Measurements from ENCODE around the gene SEC14L3. TPM values are rescaled to one million over a fixed set of nuclear protein-coding genes. Genes with fewer than 3 reads are reported as not detected.

SEC14L3 gene
- total RNA-seq, 2 experiments from 2014 or later = not detected

DNA sequence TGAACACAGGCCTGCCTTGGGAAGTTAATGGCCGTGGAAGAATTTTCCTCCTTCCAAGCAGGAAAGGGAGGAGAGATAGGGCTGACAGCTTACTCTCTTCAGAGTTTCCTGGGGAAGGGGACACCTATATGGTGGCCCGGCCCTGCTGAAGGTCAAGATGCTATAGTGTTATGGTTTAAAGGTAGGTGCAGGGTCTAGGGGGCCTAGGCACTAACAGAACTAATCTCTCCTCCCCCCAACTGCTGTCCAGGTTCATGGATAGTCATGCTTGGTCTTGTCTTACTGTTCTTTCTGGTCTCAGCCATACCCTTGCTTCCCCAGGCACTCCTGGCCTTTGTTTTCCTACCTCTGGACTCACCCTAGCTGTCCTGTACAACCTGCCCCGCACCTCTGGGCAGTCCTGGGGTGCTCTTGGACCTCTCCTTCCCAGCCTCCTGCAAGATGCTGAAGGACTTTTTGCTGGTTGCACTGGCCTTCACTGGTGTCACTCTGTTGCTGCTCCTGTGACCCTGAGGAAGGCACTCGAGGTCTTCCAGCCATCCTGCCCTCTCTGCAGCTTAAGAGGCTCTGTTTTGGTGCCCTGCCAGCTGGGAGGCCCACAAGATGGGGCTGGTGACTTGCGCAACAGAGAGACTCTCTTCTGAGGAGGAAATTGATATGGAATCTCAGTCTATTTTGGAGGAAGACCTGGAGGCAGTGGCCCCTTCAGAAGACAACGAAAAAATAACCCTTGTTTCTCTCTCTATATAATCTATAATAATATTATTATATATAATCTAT lies 17.9 kb downstream of the SEC14L3 start:
- ChIA-PET POLR2A (interaction anchor here (1.1 kb wide), 1 partner anchor 30 kb away, joined by 3 read pairs; no protein-coding TSS in a partner anchor), CTCF (no interaction called here)

- POLR2A ChIA-PET = interaction anchor here (1.1 kb wide), 1 partner anchor 29 kb away, joined by 3 read pairs; no protein-coding TSS in a partner anchor
- CTCF ChIA-PET = no interaction called here
Measured at GRCh38 chr22:30452861-30453260, 19.0 kb downstream of the SEC14L3 start.

GRCh38 chr22:30451488-30451887 lies 20.3 kb downstream of the SEC14L3 start:
- CTCF ChIA-PET = interaction anchor here (0.6 to 1.6 kb wide), 2 partner anchors 34 to 343 kb away, joined by 4 to 6 read pairs; no protein-coding TSS in a partner anchor

GRCh38 chr22:30447656-30448055 lies 24.2 kb downstream of the SEC14L3 start:
- CTCF ChIA-PET = no interaction called here
- POLR2A ChIA-PET = no interaction called here

More at GRCh38 chr22:30451488-30451887, 20.3 kb downstream of the SEC14L3 start:
- POLR2A ChIA-PET = interaction anchor here (0.5 kb wide), 1 partner anchor 21 kb away, joined by 4 read pairs; no protein-coding TSS in a partner anchor

- ChIA-PET POLR2A (no interaction called here), CTCF (interaction anchor here (0.8 to 2.1 kb wide), 3 partner anchors 10 to 141 kb away, joined by 3 to 9 read pairs (median 4); no protein-coding TSS in a partner anchor)
Measured at GRCh38 chr22:30445438-30446145, 26.2 kb downstream of the SEC14L3 start.

DNA sequence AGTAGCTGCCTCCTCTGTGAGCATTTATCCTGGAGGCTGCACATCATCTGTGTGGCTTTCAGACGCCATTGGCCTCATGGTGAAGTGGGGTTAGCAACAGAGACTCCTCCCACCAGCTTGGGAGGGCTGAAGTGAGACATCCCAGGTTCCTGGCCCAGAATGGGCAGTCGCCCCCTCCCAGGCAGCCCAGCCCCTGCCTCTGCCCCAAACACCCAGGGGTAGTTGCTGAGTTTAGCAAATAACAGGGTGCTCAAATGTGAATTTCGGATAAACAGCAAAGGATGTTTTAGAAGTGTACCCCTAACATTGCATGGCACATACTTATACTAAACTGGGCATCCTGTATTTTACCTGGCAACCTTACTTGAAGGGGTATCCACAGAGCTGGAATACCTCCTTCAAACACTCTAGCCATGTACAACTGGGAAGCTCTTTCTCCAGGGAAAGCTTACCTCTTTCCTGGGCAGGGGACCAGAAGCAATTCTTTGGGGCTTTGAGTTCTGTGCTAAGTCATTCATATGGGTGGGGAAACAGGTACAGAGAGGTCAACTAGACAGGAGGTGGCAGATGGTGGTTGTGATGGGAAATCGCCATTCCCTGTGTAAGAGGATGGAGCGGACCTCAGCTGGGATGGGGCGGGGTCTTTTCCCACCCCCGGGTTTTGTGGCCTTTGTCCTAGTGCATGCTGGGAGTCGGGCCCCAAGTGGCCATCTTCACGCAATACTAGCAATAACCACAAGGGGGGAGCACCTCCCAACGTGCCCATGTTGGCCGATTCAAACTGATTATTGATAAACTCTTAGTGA lies 27.0 kb downstream of the SEC14L3 start:
- POLR2A ChIA-PET = no interaction called here
- CTCF ChIA-PET = interaction anchor here (0.8 to 2.1 kb wide), 3 partner anchors 9 to 142 kb away, joined by 3 to 9 read pairs (median 4); no protein-coding TSS in a partner anchor

GRCh38 chr22:30441088-30441487 lies 30.7 kb downstream of the SEC14L3 start:
- ChIA-PET CTCF (no interaction called here), POLR2A (no interaction called here)

DNA sequence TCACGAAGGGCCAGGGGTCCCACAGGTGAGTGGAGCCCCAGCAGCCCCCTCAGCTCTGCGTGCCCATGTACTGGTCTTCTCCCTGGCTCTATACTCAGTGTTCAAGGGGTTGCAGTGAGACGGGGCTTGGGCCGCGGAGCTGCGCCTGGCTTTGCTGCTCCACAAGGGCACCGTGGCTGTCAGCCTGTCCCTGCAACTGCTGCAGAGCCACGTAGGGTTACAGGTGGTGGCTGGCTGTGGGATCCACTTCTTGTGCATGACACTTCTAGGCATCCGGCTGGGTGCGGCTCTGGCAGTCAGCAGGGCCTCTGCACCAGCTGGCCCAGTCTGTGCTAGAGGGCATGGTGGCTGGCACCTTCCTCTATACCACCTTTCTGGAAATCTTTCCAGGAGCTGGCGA lies 32.0 kb downstream of the SEC14L3 start:
- POLR2A ChIA-PET = no interaction called here
- CTCF ChIA-PET = no interaction called here

GRCh38 chr22:30439226-30439625 lies 32.6 kb downstream of the SEC14L3 start:
- ChIA-PET POLR2A (no interaction called here), CTCF (interaction anchor here (1.1 kb wide), 1 partner anchor 13 kb away, joined by 3 read pairs; no protein-coding TSS in a partner anchor)

DNA sequence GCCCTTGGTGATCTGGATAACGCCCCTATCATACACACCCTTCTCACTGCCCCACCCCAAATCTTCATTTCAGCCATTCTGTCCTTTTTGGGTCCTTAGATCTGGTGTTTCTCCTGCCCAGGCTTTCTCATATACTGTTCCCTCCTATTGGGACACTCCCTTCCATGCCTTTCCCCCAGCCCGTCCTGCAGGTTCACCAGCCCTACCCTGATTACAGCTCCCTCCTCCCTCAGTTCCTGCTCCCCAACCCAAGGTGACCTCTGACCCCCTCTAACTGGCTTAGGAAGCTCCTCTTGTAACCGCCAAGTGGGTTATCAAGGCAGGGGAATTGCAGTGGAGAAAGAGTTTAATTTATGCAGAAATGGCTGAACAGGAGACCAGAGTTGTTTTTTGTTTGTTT lies 33.3 kb downstream of the SEC14L3 start:
- CTCF ChIA-PET = interaction anchor here (1.1 to 1.2 kb wide), 2 partner anchors 12 to 13 kb away, joined by 3 read pairs; no protein-coding TSS in a partner anchor
- POLR2A ChIA-PET = no interaction called here

DNA sequence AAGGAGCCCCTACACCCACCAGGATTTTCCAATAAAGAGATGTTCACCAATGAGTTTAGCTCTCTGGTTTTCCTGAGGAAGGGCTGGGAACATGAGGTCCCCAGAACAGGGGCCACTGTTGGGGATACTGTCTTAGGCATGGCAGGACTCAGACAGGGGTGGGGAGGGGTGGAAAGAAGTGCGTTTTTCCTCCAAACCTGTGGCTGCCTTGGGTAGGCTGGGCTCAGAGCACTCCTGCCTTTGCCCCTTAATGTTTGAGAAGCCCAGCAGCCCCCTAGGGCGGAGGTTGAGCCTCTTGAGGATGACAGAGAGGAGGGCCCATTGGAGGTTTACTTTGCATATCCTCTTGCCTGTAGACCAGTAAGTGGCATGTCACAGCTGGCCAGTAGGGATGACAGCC lies 35.6 kb downstream of the SEC14L3 start:
- CTCF ChIA-PET = interaction anchor here (1.7 to 3.9 kb wide), 2 partner anchors 9 to 11 kb away, joined by 4 to 18 read pairs; partner anchors contain the start of gene MTFP1
- POLR2A ChIA-PET = interaction anchor here (0.8 kb wide), 1 partner anchor 9 kb away, joined by 3 read pairs; no protein-coding TSS in a partner anchor

GRCh38 chr22:30435674-30436126 lies 36.1 kb downstream of the SEC14L3 start:
- CTCF ChIA-PET = interaction anchor here (1.7 to 3.9 kb wide), 2 partner anchors 9 to 11 kb away, joined by 4 to 18 read pairs; partner anchors contain the start of gene MTFP1

GRCh38 chr22:30434843-30435242 lies 37.0 kb downstream of the SEC14L3 start:
- ChIA-PET CTCF (interaction anchor here (1.2 to 3.9 kb wide), 2 partner anchors 10 to 21 kb away, joined by 5 to 18 read pairs; partner anchors contain the start of gene MTFP1), POLR2A (no interaction called here)

More at GRCh38 chr22:30435674-30436126, 36.1 kb downstream of the SEC14L3 start:
- POLR2A ChIA-PET = no interaction called here

DNA sequence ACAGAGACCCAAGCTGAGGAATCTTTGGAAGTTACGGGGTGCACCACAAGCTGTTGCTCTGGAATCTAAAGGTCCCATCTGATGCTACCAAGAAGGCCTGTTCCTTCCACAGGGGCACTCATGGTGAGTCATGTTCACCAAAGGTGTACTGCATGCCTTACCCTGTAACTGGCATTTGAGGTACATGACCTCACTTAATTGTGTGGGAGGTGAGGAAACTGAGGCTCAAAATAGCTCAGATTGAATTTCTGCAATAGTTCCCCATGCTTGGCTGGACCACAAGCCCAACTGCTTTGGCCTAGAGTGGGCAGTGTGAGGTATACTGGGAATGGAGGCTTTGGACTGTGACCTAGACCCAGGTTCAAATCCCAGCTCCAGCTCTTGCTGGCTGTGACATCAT lies 38.0 kb downstream of the SEC14L3 start:
- CTCF ChIA-PET = interaction anchor here (1.2 to 3.9 kb wide), 2 partner anchors 9 to 22 kb away, joined by 5 to 18 read pairs; partner anchors contain the start of gene MTFP1
- POLR2A ChIA-PET = interaction anchor here (1.3 kb wide), 1 partner anchor 11 kb away, joined by 5 read pairs; no protein-coding TSS in a partner anchor

GRCh38 chr22:30433227-30433626 lies 38.6 kb downstream of the SEC14L3 start:
- ChIA-PET POLR2A (interaction anchor here (1.3 kb wide), 1 partner anchor 11 kb away, joined by 5 read pairs; no protein-coding TSS in a partner anchor), CTCF (interaction anchor here (1.0 to 3.9 kb wide), 3 partner anchors 8 to 46 kb away, joined by 3 to 18 read pairs (median 3); partner anchors contain the start of gene MTFP1)

DNA sequence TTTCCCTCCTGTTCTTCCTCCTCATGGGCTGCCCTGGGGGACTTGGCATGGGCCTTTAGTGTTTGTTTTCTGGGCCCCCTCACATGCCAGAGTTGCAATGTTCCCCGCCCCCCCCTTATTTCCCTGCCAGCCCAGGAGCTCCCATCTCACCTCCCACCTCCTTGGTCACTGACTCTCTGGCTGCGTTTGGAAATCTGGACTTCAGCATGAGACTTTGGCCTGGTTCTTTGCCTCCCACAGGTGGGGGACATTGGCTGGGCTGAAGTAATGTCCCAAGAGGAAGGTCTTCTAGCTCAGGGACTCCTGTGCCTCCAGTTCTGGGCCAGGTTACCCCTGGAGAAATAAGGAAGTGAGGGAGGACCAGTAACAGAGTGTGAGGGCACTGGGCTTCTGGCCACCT lies 39.3 kb downstream of the SEC14L3 start:
- ChIA-PET POLR2A (no interaction called here), CTCF (interaction anchor here (1.0 kb wide), 3 partner anchors 41 to 53 kb away, joined by 3 read pairs; no protein-coding TSS in a partner anchor)

GRCh38 chr22:30432096-30432495 lies 39.7 kb downstream of the SEC14L3 start:
- ChIA-PET POLR2A (no interaction called here), CTCF (interaction anchor here (1.0 kb wide), 2 partner anchors 45 to 54 kb away, joined by 3 read pairs; no protein-coding TSS in a partner anchor)

GRCh38 chr22:30430933-30431332 lies 40.9 kb downstream of the SEC14L3 start:
- CTCF ChIA-PET = interaction anchor here (0.6 kb wide), 1 partner anchor 198 kb away, joined by 3 read pairs; no protein-coding TSS in a partner anchor
- POLR2A ChIA-PET = interaction anchor here (0.6 to 0.7 kb wide), 2 partner anchors 57 to 105 kb away, joined by 3 read pairs; no protein-coding TSS in a partner anchor

All from activated CD8-positive, alpha-beta memory T cell treated with anti-CD3 and anti-CD28 coated beads for 36 hours (primary cell).